ENCODE measurements around the gene PPIE. TPM values are rescaled to one million over a fixed set of nuclear protein-coding genes. Genes with fewer than 3 reads are reported as not detected.

Gene PPIE
- total RNA-seq, 4 donors from 2014 or later, result 26.6 to 35.6 (median 29.8) TPM

GRCh38 chr1:39758556-39759435 is 20.1 kb downstream of the PPIE start:
- no peak for TF ChIP-seq CTCF (IDR thresholded peaks at IDR 0.05; ENCODE audit: low read depth)

- TF ChIP-seq CTCF (IDR thresholded peaks at IDR 0.05; ENCODE audit: low read depth), result no peak
These were observed 20.7 kb downstream of the PPIE start for GRCh38 chr1:39759436-39759726.

DNA sequence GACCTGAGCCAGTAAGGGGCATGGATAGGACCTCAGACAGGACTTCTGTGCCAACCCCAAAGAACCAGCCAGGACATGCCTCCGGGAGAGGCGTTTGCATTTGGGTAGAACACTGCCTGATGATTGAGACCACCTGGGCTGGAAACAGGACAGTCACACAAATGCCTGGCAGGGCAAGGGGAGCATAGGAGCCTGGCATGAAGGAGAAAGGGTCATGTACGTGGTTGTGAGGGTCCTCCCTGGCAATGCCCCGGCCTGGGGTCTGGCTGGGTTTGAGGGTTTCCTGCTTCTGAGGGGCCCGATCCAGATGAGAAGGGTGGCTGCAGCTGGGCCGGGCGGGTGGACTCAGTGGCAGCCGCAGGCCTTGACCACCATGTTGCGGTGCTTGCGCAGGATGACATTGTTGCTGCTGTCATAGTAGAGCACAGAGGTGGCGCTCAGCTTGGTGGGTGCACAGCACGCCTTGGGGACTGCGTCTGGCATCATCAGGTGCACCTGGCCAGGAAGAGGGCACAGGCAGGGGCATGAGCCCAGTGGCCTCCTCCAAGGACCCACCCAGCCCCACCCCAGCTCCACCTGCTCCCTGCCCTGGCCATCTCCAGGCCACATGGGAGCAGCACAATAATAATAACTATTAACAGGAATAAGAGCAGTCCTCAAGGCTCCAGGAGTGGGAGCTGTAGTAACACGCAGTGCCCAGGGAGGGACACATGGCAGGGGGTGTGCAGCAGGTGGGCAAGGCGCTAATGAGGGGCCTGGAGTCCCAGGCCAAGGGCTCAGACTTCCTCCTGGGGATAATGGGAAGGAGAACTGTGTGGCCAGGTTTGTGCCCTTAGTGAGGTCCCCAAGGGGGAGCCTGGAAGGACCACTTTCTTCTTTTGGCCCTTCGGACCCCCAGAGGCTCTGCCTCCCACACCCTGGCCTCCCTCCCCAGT is 21.7 kb downstream of the PPIE start:
- no peak for TF ChIP-seq CTCF (IDR thresholded peaks at IDR 0.05; ENCODE audit: low read depth)

- no peak for TF ChIP-seq CTCF (IDR thresholded peaks at IDR 0.05; ENCODE audit: low read depth)
These were observed 22.3 kb downstream of the PPIE start for GRCh38 chr1:39761016-39761415.

- no peak for TF ChIP-seq CTCF (IDR thresholded peaks at IDR 0.05; ENCODE audit: low read depth)
These were observed 23.0 kb downstream of the PPIE start for GRCh38 chr1:39761557-39762260.

DNA sequence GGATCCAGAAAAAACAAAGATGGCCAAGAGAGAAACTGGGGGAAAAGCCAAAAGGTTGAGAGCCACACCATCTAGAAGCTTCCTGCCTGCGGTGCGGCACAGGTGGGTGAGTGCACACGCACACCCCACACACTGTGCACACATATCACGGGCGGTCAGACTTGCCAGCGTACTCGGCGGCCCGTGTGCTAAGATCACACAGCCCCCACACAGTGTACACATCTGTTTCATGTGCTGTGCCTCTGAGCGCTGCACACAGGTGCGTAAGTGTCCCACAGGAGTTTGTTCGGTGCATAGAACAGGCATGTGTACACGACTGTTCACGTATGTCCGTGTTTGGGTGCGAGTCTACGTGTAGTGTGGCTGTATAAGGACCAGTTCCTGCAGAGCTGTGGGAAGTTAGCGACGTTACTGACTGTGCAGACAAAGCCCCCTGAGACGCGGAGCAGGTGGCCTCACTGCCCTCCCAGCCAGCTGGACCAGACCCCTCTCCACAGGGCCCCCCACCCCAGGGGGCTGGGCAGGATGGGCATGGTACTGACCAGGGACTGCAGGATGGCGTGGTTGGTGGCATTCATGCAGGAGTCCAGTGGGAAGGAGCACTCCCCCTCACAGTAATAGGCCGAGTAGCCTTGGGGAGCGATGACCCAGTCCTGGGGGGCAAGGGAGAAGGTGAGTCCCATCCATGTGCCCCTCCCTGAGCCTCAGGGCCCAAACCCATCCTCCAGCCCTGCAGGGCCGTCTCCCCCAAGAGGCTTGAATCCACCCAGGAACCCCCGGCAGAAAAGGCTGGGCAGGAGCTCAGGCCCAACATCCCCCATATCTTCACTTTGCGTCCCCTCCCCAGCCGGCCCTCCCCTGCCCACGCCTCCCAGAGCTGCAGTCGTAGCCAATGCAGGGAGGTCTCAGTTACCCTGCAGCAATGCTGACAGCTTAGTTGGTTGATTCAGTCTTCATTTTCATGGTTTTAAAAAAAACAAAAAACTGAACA is 24.2 kb downstream of the PPIE start:
- no peak for TF ChIP-seq CTCF (IDR thresholded peaks at IDR 0.05; ENCODE audit: low read depth)
